Fibroblast of villous mesenchyme (primary cell): ENCODE data around the gene ZFYVE9. TPM values are rescaled to one million over a fixed set of nuclear protein-coding genes. Genes with fewer than 3 reads are reported as not detected.

Experiments
- DNase-seq: peaks from one replicate; pipeline ENCODE4 v3.0.0-alpha.2; 2010; ENCODE audit warnings: low read depth
- H3K4me3 ChIP-seq: 2 replicates; pipeline ENCODE4 v1.5.1; 2011; ENCODE audit warnings: low read depth, mild to moderate bottlenecking, low read length
- total RNA-seq: library from RNA; depleted of rRNA; stranded (reverse); fragments of >200 nt; gene quantifications from 2 replicates; pipeline ENCODE4 v1.2.3, GENCODE V29; 2012
- TF ChIP-seq, protein P1 (sequence below): IDR thresholded peaks from 2 replicates; pipeline ENCODE4 v1.5.1; 2012; ENCODE audit warnings: low read depth, mild to moderate bottlenecking, low read length; ENCODE audit not compliant: insufficient read depth

The ZFYVE9 gene
- total RNA-seq, 1 donor: 41.9 TPM

DNA sequence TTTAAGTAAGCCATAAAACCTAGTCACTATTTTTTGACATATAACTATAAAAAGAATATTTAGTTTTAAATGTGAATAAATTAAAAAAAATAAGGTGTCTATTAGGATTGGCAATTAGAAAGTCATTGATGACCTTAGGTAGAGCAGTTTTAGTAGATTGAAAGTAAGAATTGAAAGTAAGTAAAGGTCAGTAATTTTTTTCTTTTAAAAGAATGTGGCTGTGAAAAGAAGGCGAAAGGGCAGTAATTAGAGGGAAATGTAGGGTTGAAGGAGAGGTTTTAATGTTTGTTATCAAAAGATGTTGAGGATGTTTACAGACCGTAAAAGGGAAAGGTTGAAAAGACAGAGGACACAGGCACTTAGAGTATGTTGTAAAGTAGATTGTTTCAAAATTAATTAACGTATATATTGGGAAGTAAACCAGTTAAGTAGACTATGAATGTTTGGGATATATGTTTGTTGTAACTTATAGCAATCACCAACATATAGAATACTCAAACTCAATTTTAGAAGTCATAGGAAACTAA is 41.0 kb downstream of the ZFYVE9 start:
- TF ChIP-seq, protein P1, sequence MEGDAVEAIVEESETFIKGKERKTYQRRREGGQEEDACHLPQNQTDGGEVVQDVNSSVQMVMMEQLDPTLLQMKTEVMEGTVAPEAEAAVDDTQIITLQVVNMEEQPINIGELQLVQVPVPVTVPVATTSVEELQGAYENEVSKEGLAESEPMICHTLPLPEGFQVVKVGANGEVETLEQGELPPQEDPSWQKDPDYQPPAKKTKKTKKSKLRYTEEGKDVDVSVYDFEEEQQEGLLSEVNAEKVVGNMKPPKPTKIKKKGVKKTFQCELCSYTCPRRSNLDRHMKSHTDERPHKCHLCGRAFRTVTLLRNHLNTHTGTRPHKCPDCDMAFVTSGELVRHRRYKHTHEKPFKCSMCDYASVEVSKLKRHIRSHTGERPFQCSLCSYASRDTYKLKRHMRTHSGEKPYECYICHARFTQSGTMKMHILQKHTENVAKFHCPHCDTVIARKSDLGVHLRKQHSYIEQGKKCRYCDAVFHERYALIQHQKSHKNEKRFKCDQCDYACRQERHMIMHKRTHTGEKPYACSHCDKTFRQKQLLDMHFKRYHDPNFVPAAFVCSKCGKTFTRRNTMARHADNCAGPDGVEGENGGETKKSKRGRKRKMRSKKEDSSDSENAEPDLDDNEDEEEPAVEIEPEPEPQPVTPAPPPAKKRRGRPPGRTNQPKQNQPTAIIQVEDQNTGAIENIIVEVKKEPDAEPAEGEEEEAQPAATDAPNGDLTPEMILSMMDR: no peak
- no peak overlapping the region for H3K4me3 ChIP-seq
- DNase-seq: no peak

GRCh38 chr1:52186449-52186848 is 44.6 kb downstream of the ZFYVE9 start:
- DNase-seq: no peak
- TF ChIP-seq, protein P1: no peak
- no peak overlapping the region for H3K4me3 ChIP-seq

DNA sequence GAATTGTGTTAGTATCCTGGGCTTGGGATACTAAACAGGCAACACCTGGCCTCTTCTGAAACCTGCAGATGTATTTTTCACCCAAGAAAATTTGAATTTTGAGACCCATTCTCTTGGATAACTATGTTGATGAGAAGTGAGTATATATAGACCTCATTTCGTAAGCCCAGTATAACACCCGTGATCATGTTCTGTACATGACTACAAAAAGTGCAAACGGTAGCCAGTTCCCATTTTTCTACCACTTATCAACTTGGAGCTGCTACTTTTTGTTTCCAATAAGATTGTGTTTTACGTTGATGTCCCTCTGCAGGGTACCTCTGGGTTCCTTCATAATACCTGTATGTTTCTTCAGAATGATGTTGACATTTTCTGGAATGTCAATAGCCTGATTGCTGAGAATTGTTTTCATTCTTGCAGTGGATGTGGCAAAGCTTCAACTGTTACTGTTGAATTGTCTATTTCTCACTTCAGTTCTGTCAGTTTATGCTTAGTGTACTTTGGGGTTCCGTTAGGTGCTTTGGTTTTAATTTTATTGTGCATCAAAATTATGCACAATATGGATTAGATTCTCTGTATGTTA is 48.1 kb downstream of the ZFYVE9 start:
- TF ChIP-seq, protein P1: no peak
- no peak for DNase-seq
- H3K4me3 ChIP-seq: no peak overlapping the region

DNA sequence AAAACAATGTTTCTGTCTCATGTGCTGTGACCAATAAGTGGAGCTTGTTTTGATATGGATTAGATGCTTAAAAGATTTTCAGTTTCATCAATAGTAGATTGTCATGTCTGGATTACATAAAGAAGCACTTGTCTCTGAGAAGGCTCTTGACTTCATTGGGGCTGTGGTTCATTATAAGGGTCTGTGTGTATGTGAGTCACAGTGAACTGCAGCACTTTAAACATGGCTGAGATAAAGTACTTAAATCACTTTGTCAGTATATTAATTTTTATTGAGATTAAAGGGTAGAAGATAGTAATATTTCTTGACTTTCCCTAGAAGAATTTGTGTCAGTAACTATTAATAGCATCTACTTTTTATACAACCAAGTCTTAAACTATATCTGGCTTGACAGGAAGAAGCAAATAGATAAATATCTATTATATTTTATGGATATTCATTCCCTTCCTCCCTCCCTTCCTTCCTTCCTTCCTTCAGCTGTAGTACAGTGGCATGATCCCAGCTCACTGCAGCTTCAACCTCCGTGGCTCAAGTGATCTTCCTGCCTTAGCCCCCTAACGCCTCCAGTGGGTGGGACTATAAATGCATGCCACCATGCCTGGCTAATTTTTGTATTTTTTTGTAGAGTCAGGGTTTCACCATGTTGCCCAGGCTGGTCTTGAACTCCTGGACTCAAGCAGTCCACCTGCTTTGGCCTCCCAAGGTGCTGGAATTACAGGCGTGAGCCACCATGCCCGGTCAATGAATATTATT is 48.8 kb downstream of the ZFYVE9 start:
- H3K4me3 ChIP-seq: no peak overlapping the region
- TF ChIP-seq, protein P1: peak; percentile 8
- DNase-seq: no peak

DNA sequence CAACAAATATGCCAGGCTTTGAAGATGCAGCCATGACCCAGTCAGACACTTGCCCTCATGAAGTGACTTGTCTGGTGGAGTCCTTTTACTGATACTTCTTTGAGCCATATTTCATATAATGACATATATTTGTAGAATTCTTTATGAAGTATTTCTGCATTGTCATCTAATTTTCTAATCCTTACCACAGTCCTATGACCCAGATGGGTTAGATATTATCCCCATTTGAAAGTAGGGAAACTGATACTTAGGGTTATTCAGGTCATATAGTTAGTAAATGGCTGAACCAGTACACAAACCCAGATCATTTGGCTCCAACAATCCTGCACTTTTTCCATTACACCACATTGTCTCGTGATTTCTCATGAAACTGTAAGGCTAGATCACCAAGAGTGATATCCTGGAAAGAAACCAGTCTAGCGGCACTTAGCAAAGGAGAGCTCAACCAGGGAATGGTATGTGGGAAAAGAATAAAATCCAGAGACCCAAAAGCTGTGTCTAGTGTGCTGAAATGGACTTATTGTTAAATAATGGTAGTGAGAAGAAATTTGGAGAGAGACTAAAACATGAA is 49.6 kb downstream of the ZFYVE9 start:
- TF ChIP-seq, protein P1: no peak
- no peak for DNase-seq
- no peak overlapping the region for H3K4me3 ChIP-seq

- no peak overlapping the region for H3K4me3 ChIP-seq
- TF ChIP-seq, protein P1: no peak
- no peak for DNase-seq
Observed at GRCh38 chr1:52192024-52192423, 50.1 kb downstream of the ZFYVE9 start.
